Adrenal gland (tissue), 12 donors: Measurements from ENCODE around the gene TMEM145. TPM values are rescaled to one million over a fixed set of nuclear protein-coding genes. Genes with fewer than 3 reads are reported as not detected.

Experiments used
- DNase-seq, 7 donors: peaks; one replicate each; pipeline ENCODE4 v3.0.0-alpha.2; 2019 to 2020
- H3K27ac ChIP-seq, 5 donors: fragments of 200-600 bp; sonication (generic) in 4 of 5; 1 replicate in 3 of 5; 2 replicates in 2 of 5; pipeline versions ENCODE4 v1.5.1 to v1.8.0; 2016 to 2020; ENCODE audit warnings: mild to moderate bottlenecking in 1 of 5
- H3K27me3 ChIP-seq: fragments of 200-600 bp; 2 replicates; pipeline ENCODE4 v1.8.0; 2021
- H3K36me3 ChIP-seq, 2 donors: fragments of 200-600 bp; replicated peaks in 1 of 2; 1 replicate in 1 of 2; 2 replicates in 1 of 2; pipeline versions ENCODE4 v1.5.1 to v1.8.0; 2018 to 2022
- H3K4me1 ChIP-seq, 2 donors: fragments of 200-600 bp; replicated peaks in 1 of 2; 1 replicate in 1 of 2; 2 replicates in 1 of 2; pipeline versions ENCODE4 v1.5.1 to v1.8.0; 2018 to 2021
- H3K4me3 ChIP-seq, 4 donors: fragments of 200-600 bp; sonication (generic) in 3 of 4; one replicate each; pipeline ENCODE4 v1.5.1; 2016 to 2018
- H3K9me3 ChIP-seq, 3 donors: fragments of 200-600 bp; sonication (generic) in 1 of 3; replicated peaks in 1 of 3; 1 replicate in 2 of 3; 2 replicates in 1 of 3; pipeline versions ENCODE4 v1.5.1 to v1.8.0; 2016 to 2021
- POLR2A ChIP-seq, 2 donors: fragments of 450-650 bp; IDR thresholded peaks; one replicate each; pipeline ENCODE4 v1.6.1; 2017; ENCODE audit warnings: antibody characterized with exemption in 2 of 2, mild to moderate bottlenecking in 2 of 2, moderate library complexity in 1 of 2
- WGBS, 4 donors: extraction: QIAGEN DNeasy Blood & Tissue Kit in 2 of 4; methylation state at CpG; one replicate each; pipeline versions ENCODE4 v1.1.5 to v1.1.7; 2013 to 2017; 5-methylcytosine and 5-hydroxymethylcytosine counted together
- intact Hi-C, 2 donors: fragments of 100-400 bp; cut with DNase I; formaldehyde crosslinking; loops; one replicate each; pipeline versions ENCODE4 v1.14.1 to v1.15.0; 2022 to 2023
- polyA plus RNA-seq, 3 donors: library from polyadenylated mRNA; stranded (reverse); fragments of 200-250 nt in 2 of 3; fragments of 350-450 nt in 1 of 3; fragmentation: Illumina TruSeq in 1 of 3; extraction: RNeasy Lipid Tissue Mini Kit (QIAGEN cat#74804) in 1 of 3; gene quantifications; one replicate each; pipeline ENCODE4 v1.2.3, GENCODE V29; 2013 to 2014
- total RNA-seq, 9 donors: library from RNA; depleted of rRNA in 4 of 9; stranded (reverse); fragments of >200 nt in 4 of 9; fragments of 120-200 nt in 1 of 9; fragmentation: NEBNext Ultra II Directional in 1 of 9; extraction: Animal tissue kit (Norgen Biotek cat#: 25700) in 1 of 9; gene quantifications; one replicate each; pipeline versions ENCODE4 v1.1.0 to v1.2.4, GENCODE V29; 2013 to 2023
- TF ChIP-seq, protein P1 (sequence below), 6 experiments: fragments of 450-650 bp in 4 of 6; fragments of 200-600 bp in 2 of 6; sonication (generic) in 1 of 6; IDR thresholded peaks; 1 replicate in 5 of 6; 2 replicates in 1 of 6; pipeline versions ENCODE4 v1.5.1 to v1.8.0; 2016 to 2021; ENCODE audit warnings: antibody characterized with exemption in 6 of 6, mild to moderate bottlenecking in 2 of 6, moderate library complexity in 1 of 6
- donor health status: healthy with polysubstance abuse.
- donor health status: Bipolar disorder and iron deficiency.
- donor health status: DM: yes; HTN: yes; CAD: no.
- donor health status: DM: no; HTN: no; CAD: no.
- donor health status: DM: no; HTN: no; CAD: no.
- donor health status: DM: yes; HTN: yes; CAD: no.

TMEM145 gene
- total and polyA plus RNA-seq, 12 donors, result 0.94 to 31.7 (median 4.5) TPM; not detected in 3

DNA sequence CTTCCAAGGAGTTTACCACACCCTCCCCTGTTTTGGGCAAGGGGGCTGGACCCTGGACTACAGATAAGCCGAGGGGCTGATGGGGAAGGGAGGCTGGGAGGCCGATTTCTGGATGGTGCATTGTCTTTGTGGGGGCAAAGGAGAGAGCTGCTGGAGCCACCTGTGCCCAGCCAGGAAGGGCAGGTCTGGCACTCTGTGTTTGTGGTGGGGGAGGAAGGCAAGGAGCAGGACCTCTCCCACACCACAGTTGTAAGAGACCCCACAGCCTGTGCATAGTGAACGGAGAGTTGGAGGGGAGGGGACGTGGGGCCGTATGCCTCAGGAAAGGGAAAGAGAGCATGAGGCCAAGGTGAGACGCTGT lies 27.1 kb upstream of the TMEM145 start:
- no peak for TF ChIP-seq POLR2A (IDR thresholded peaks at IDR 0.05)
- TF ChIP-seq, protein P1, sequence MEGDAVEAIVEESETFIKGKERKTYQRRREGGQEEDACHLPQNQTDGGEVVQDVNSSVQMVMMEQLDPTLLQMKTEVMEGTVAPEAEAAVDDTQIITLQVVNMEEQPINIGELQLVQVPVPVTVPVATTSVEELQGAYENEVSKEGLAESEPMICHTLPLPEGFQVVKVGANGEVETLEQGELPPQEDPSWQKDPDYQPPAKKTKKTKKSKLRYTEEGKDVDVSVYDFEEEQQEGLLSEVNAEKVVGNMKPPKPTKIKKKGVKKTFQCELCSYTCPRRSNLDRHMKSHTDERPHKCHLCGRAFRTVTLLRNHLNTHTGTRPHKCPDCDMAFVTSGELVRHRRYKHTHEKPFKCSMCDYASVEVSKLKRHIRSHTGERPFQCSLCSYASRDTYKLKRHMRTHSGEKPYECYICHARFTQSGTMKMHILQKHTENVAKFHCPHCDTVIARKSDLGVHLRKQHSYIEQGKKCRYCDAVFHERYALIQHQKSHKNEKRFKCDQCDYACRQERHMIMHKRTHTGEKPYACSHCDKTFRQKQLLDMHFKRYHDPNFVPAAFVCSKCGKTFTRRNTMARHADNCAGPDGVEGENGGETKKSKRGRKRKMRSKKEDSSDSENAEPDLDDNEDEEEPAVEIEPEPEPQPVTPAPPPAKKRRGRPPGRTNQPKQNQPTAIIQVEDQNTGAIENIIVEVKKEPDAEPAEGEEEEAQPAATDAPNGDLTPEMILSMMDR (IDR thresholded peaks at IDR 0.05), result no peak
- H3K27me3 ChIP-seq, result no peaks in the 10 kb centered on the region
- H3K4me1 ChIP-seq, result peaks cover 49 to 50% of the 10 kb centered on the region in 2 donors
- peak in 1 of 7 donors; percentile 29 for DNase-seq
- intact Hi-C loops, result no loop called here
- WGBS, 4 donors, result 18 to 30% (median 22%) methylated on average over 6 of the region's 6 CpGs
- H3K36me3 ChIP-seq, result peaks cover 0 to 42% of the 10 kb centered on the region in 2 donors
- no peaks in the 10 kb centered on the region for H3K9me3 ChIP-seq
- peak overlapping the region in 4 of 5 donors; percentile 49 to 100 (median 78) for H3K27ac ChIP-seq
- H3K4me3 ChIP-seq, result peak overlapping the region in 1 of 4 donors; percentile 14

DNA sequence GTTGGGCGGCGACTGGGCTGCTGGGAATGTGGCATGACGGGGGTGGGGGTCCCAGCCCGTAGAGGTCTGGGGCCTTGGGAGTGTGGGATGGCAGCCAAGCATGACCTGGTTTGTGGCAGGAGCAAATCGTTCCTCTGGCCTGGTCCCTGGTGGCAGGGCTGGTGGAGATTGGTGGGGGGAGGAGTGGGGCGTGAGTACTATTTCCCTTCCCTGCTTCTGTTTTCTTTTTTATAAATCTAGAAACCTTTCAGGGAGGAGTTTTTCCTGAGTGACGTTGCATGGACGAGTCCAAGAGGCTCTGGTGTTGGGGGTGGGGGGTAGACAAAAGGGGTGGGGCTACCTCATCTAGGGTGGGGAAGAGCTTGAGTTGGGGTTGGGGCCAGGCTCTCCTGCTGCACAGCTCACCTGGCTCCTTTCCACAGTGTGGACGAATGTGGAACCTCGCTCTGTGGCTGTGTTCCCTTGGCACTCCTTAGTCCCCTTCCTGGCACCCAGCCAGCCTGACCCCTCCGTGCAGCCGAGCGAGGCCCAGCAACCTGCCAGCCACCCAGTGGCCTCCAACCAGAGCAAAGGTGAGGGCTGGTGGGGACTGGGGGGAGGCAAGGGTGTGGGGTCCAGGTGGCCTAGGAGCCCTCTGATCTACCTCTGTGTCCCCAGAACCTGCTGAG lies 26.6 kb upstream of the TMEM145 start:
- H3K27ac ChIP-seq, result peak overlapping the region in 4 of 5 donors; percentile 49 to 100 (median 78)
- H3K9me3 ChIP-seq, result no peaks in the 10 kb centered on the region
- TF ChIP-seq POLR2A (IDR thresholded peaks at IDR 0.05), result peak in 1 of 2 donors; percentile 57
- TF ChIP-seq, protein P1 (IDR thresholded peaks at IDR 0.05), result no peak
- H3K4me1 ChIP-seq, result peaks cover 44 to 45% of the 10 kb centered on the region in 2 donors
- H3K27me3 ChIP-seq, result no peaks in the 10 kb centered on the region
- WGBS, 4 donors, result 13 to 19% (median 17%) methylated on average over 10 to 13 of the region's 13 CpGs
- DNase-seq, result peak; percentile 71 to 85 (median 75)
- intact Hi-C loops, result no loop called here
- peak overlapping the region in 1 of 4 donors; percentile 14 for H3K4me3 ChIP-seq
- H3K36me3 ChIP-seq, result peaks cover 0 to 47% of the 10 kb centered on the region in 2 donors

DNA sequence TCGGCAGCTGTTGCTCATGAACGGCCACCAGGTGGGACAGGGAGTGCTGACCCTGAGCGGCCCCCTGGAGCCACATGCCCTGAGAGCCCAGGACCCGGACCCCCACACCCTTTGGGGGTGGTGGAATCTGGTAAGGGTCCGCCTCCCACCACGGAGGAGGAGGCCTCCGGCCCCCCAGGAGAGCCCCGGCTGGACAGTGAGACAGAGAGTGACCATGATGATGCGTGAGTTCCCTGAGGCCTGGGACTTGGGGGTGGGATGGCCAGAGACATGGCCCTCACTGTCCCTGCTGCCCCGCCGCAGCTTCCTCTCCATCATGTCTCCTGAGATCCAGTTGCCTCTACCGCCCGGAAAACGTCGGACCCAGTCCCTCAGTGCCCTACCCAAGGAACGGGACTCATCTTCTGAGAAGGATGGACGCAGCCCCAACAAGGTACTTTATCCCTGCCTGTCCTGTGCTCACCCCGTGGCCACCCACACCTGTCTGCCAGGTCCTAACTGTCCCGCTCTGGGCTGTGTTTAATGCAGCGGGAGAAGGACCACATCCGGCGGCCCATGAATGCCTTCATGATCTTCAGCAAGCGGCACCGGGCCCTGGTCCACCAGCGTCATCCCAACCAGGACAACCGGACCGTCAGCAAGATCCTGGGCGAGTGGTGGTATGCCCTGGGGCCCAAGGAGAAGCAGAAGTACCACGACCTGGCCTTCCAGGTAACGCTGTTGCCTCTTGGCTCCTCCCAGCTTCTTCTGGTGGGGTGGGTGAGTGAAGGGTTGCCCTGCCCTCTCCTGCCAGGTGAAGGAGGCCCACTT lies 25.9 kb upstream of the TMEM145 start:
- TF ChIP-seq POLR2A (IDR thresholded peaks at IDR 0.05), result no peak
- TF ChIP-seq, protein P1 (IDR thresholded peaks at IDR 0.05), result no peak
- DNase-seq, result peak in 4 of 7 donors; percentile 17 to 61 (median 26)
- Histone ChIP-seq H3K27ac (peak overlapping the region in 2 of 5 donors; percentile 85 to 100), H3K4me3 (no peak overlapping the region), H3K27me3 (no peaks in the 10 kb centered on the region), H3K4me1 (peaks cover 36 to 38% of the 10 kb centered on the region in 2 donors), H3K36me3 (peaks cover 0 to 54% of the 10 kb centered on the region in 2 donors), H3K9me3 (no peaks in the 10 kb centered on the region)
- intact Hi-C loops, result no loop called here
- WGBS, 4 donors, result 83 to 89% (median 86%) methylated on average over 12 to 30 of the region's 30 CpGs

DNA sequence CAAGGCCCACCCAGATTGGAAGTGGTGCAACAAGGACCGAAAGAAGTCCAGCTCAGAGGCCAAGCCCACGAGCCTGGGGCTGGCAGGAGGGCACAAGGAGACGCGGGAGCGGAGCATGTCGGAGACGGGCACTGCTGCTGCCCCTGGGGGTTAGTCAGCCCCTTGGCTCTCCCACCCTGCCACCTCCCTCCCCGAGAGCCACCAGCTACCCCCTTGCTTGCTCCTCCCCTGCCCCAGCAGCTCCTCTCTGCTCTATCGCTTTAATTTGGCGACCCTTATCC lies 25.3 kb upstream of the TMEM145 start:
- Histone ChIP-seq H3K9me3 (no peaks in the 10 kb centered on the region), H3K27me3 (no peaks in the 10 kb centered on the region), H3K36me3 (peaks cover 0 to 60% of the 10 kb centered on the region in 2 donors), H3K27ac (no peak overlapping the region), H3K4me3 (no peak overlapping the region), H3K4me1 (peaks cover 32% of the 10 kb centered on the region in 2 donors)
- DNase-seq, result peak in 1 of 7 donors; percentile 20
- 86 to 93% (median 90%) methylated on average over 10 of the region's 10 CpGs for WGBS, 4 donors
- TF ChIP-seq POLR2A (IDR thresholded peaks at IDR 0.05), result no peak
- TF ChIP-seq, protein P1 (IDR thresholded peaks at IDR 0.05), result no peak
- intact Hi-C loops, result no loop called here
